SU-DHL-6 (cell line): ENCODE measurements around the gene PRSS27.

ENCODE experiments used
- H2AFZ ChIP-seq: fragments of 200-600 bp; sonication (generic); 2 replicates; pipeline ENCODE4 v1.6.1; 2014; ENCODE audit warnings: low read depth, mild to moderate bottlenecking, moderate library complexity, mixed read lengths, antibody characterized with exemption, low read length; ENCODE audit not compliant: severe bottlenecking
- H3F3A ChIP-seq: fragments of 200-600 bp; shearing (Covaris generic); 2 replicates; pipeline ENCODE4 v1.6.0; 2016; ENCODE audit warnings: antibody characterized with exemption, mild to moderate bottlenecking; ENCODE audit not compliant: insufficient read depth
- H3K27ac ChIP-seq: fragments of 200-600 bp; sonication (generic); 2 replicates; pipeline ENCODE4 v1.5.1; 2016; ENCODE audit warnings: low read depth, mild to moderate bottlenecking, low read length, moderate library complexity, mixed read lengths
- H3K27me3 ChIP-seq: fragments of 200-600 bp; sonication (generic), shearing (Covaris generic); 2 replicates; pipeline ENCODE4 v1.6.0; 2014; ENCODE audit warnings: mild to moderate bottlenecking, low read length
- H3K36me3 ChIP-seq: fragments of 200-600 bp; sonication (generic); 2 replicates; pipeline ENCODE4 v1.6.1; 2014; ENCODE audit warnings: mild to moderate bottlenecking, low read length, mixed read lengths
- H3K4me2 ChIP-seq: fragments of 300-600, 200-600 bp; shearing (Covaris generic), sonication (generic); 2 replicates; pipeline ENCODE4 v1.6.0; 2014; ENCODE audit warnings: low read length, low read depth, mild to moderate bottlenecking; ENCODE audit not compliant: poor library complexity, severe bottlenecking
- H3K4me3 ChIP-seq: fragments of 200-600 bp; sonication (generic); 2 replicates; pipeline ENCODE4 v1.5.1; 2014; ENCODE audit warnings: antibody characterized with exemption, low read length, mild to moderate bottlenecking, mixed read lengths; ENCODE audit not compliant: insufficient read depth, poor library complexity, severe bottlenecking
- H3K79me2 ChIP-seq: fragments of 200-600 bp; sonication (generic); 2 replicates; pipeline ENCODE4 v1.6.1; 2014; ENCODE audit warnings: mild to moderate bottlenecking, low read length, moderate library complexity; ENCODE audit not compliant: insufficient read depth
- H3K9ac ChIP-seq: fragments of 200-600 bp; sonication (generic); 2 replicates; pipeline ENCODE4 v1.7.0; 2014; ENCODE audit warnings: mild to moderate bottlenecking, low read length
- H3K9me2 ChIP-seq: fragments of 200-600 bp; sonication (generic); replicated peaks from 2 replicates; pipeline ENCODE4 v1.6.1; 2014; ENCODE audit warnings: low read length; ENCODE audit not compliant: insufficient read depth
- H3K9me3 ChIP-seq: fragments of 200-600 bp; sonication (generic); 2 replicates; pipeline ENCODE4 v1.6.1; 2014; ENCODE audit warnings: low read length, mixed read lengths; ENCODE audit not compliant: insufficient read depth
- H4K20me1 ChIP-seq: fragments of 200-600 bp; sonication (generic); 2 replicates; pipeline ENCODE4 v1.6.1; 2014; ENCODE audit warnings: low read depth, mild to moderate bottlenecking, antibody characterized with exemption, low read length, moderate library complexity, mixed read lengths
- EZH2phosphoT487 ChIP-seq: fragments of 200-600 bp; sonication (generic), shearing (Covaris generic); conservative IDR thresholded peaks from 2 replicates; pipeline ENCODE4 v1.6.1; 2018; ENCODE audit warnings: mild to moderate bottlenecking, antibody characterized with exemption, low read length, moderate library complexity, mixed read lengths
- TF ChIP-seq, protein P1 (sequence below): fragments of 200-600 bp; sonication (generic); IDR thresholded peaks from one replicate; pipeline ENCODE4 v1.5.1; 2017; ENCODE audit warnings: antibody characterized with exemption, mild to moderate bottlenecking, low read length, moderate library complexity; ENCODE audit not compliant: insufficient read depth, poor library complexity, severe bottlenecking

Gene PRSS27

GRCh38 chr16:2745116-2745890, 25.3 kb upstream of the PRSS27 start:
- H3K27ac ChIP-seq: no peak overlapping the region

GRCh38 chr16:2744711-2745110, 24.7 kb upstream of the PRSS27 start:
- H3K79me2 ChIP-seq: no peaks in the 10 kb centered on the region
- no peaks in the 10 kb centered on the region for H3K36me3 ChIP-seq
- H4K20me1 ChIP-seq: no peaks in the 10 kb centered on the region
- no peak overlapping the region for H3K4me3 ChIP-seq
- H3K4me2 ChIP-seq: no peak overlapping the region
- no peaks in the 10 kb centered on the region for H3K27me3 ChIP-seq
- H3K27ac ChIP-seq: no peak overlapping the region
- no peak overlapping the region for H3K9ac ChIP-seq
- no peaks in the 10 kb centered on the region for H3K9me2 ChIP-seq
- no peak for TF ChIP-seq EZH2phosphoT487
- TF ChIP-seq, protein P1, sequence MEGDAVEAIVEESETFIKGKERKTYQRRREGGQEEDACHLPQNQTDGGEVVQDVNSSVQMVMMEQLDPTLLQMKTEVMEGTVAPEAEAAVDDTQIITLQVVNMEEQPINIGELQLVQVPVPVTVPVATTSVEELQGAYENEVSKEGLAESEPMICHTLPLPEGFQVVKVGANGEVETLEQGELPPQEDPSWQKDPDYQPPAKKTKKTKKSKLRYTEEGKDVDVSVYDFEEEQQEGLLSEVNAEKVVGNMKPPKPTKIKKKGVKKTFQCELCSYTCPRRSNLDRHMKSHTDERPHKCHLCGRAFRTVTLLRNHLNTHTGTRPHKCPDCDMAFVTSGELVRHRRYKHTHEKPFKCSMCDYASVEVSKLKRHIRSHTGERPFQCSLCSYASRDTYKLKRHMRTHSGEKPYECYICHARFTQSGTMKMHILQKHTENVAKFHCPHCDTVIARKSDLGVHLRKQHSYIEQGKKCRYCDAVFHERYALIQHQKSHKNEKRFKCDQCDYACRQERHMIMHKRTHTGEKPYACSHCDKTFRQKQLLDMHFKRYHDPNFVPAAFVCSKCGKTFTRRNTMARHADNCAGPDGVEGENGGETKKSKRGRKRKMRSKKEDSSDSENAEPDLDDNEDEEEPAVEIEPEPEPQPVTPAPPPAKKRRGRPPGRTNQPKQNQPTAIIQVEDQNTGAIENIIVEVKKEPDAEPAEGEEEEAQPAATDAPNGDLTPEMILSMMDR: no peak
- no peaks in the 10 kb centered on the region for H3F3A ChIP-seq
- H2AFZ ChIP-seq: no peak overlapping the region
- H3K9me3 ChIP-seq: no peaks in the 10 kb centered on the region

More at GRCh38 chr16:2745116-2745890, 25.3 kb upstream of the PRSS27 start:
- no peaks in the 10 kb centered on the region for H4K20me1 ChIP-seq
- H3K27me3 ChIP-seq: no peaks in the 10 kb centered on the region
- no peaks in the 10 kb centered on the region for H3K79me2 ChIP-seq
- H3K9me2 ChIP-seq: no peaks in the 10 kb centered on the region
- H3K9me3 ChIP-seq: no peaks in the 10 kb centered on the region
- H3K36me3 ChIP-seq: no peaks in the 10 kb centered on the region
- H3F3A ChIP-seq: no peaks in the 10 kb centered on the region
- H2AFZ ChIP-seq: no peak overlapping the region
- no peak overlapping the region for H3K4me2 ChIP-seq
- H3K9ac ChIP-seq: no peak overlapping the region
- H3K4me3 ChIP-seq: no peak overlapping the region
- no peak for TF ChIP-seq EZH2phosphoT487
- TF ChIP-seq, protein P1: no peak

DNA sequence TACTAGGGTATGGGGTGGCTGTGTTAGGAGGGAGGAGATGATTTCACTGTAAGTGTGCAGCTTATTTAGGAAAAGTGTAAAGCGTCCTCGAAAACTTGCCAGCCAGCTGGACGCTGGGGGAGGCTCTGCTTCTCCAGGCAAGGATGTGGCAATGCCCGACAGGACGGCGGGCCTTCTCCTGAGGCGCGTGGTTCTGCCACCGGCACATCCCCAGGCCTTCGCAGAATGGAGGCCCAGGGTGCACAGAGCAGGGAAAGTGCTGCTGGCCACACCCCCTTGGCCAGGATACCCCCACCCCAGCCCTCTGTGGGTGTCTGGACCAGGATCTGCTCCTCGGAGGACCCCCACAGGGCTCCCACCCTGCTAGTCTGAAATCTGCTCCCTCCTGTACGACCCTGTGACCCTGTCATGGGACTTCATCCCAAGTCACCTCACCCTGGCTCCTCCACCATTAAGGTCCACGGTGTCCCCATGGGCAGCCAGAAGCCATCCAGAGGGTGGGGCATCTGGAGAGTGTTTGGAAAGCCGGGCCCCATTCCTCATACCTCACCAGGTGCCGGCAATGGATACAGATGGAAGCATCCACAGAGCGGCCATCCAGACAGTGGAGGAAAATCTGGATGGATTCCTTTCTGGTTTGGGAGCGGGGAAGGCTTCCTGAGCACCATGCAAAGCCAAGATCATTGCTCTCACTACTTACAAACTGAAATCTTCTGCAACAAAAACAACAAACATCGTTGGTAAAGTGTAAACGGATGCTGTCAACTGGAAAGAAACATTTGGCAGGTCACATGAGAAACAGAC, 23.2 kb upstream of the PRSS27 start:
- Histone ChIP-seq H3K4me3 (no peak overlapping the region), H2AFZ (no peak overlapping the region), H3K79me2 (no peaks in the 10 kb centered on the region), H3K27me3 (no peaks in the 10 kb centered on the region), H3F3A (no peaks in the 10 kb centered on the region), H3K9ac (no peak overlapping the region), H3K36me3 (no peaks in the 10 kb centered on the region), H4K20me1 (no peaks in the 10 kb centered on the region), H3K4me2 (no peak overlapping the region), H3K9me3 (no peaks in the 10 kb centered on the region), H3K9me2 (no peaks in the 10 kb centered on the region), H3K27ac (no peak overlapping the region)
- TF ChIP-seq EZH2phosphoT487: no peak
- TF ChIP-seq, protein P1: no peak
